ENCODE measurements around the gene BROX.

DNA sequence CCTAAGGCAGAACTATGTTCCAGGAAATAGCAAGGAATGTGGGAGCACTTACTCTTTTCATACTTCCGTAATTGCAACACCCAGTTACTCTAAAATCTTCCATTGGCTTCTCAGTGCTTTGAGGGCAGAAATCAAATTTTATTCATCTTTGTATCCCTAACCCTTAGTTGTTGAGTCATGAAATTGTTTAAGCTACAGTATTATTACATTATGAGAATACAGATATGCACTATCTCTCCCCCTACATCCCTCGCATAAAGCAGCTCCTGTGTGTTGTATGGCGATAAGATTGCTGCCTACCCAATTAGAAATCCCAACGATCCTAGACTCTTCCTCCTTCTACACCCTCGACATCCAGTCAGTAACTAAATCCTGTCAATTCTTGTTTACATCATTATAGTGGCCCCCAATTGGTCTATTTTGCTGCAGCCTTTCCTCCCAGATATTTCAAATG is 2.6 kb upstream of the BROX start:
- TF ChIP-seq CTCF (IDR thresholded peaks at IDR 0.05) (no peak), POLR2AphosphoS5 (IDR thresholded peaks at IDR 0.05) (no peak)
